Mammary microvascular endothelial cell (primary cell): ENCODE data around the gene SSX3. TPM values are rescaled to one million over a fixed set of nuclear protein-coding genes. Genes with fewer than 3 reads are reported as not detected.

Experiments
- total RNA-seq: library from RNA; depleted of rRNA; stranded (reverse); fragments of >200 nt; gene quantifications from 2 replicates; pipeline ENCODE4 v1.2.3, GENCODE V29; 2015

The SSX3 gene
- total RNA-seq, result not detected in 2 replicates

GRCh38 chrX:48356315-48357094 is at the start of gene SSX3:
Gene SSX3 (minus strand): TSS chrX:48356703. CDS start chrX:48355249, 1,454 bp downstream.

GRCh38 chrX:48383239-48383638 is 26.7 kb upstream of the SSX3 start, which contains the start of gene SSX4:
Gene SSX4 (plus strand): TSS chrX:48383539. CDS start chrX:48384054, 515 bp downstream.

Other genes starting within 250 kb of the SSX3 start
- gene SPACA5B, start 226.1 kb downstream of the SSX3 start, total RNA-seq, result not detected in 2 replicates
- not detected in 2 replicates for gene SSX5, start 159.9 kb downstream of the SSX3 start, total RNA-seq
- not detected in 2 replicates for gene SSX1, start 101.3 kb downstream of the SSX3 start, total RNA-seq
- not detected in 2 replicates for gene SSX4, start 26.8 kb upstream of the SSX3 start, total RNA-seq
- not detected in 2 replicates for gene SSX4B, start 55.3 kb upstream of the SSX3 start, total RNA-seq
- gene SLC38A5, start 113.6 kb upstream of the SSX3 start, total RNA-seq, result 32.2 and 39.8 TPM in 2 replicates
- 81.1 and 84.4 TPM in 2 replicates for gene FTSJ1, start 119.5 kb upstream of the SSX3 start, total RNA-seq
- gene PORCN, start 152.3 kb upstream of the SSX3 start, total RNA-seq, result 8.1 and 12.7 TPM in 2 replicates
- 70.2 and 79.9 TPM in 2 replicates for gene EBP, start 165.1 kb upstream of the SSX3 start, total RNA-seq
- 8.8 and 9.7 TPM in 2 replicates for gene TBC1D25, start 183.0 kb upstream of the SSX3 start, total RNA-seq
- gene RBM3, start 217.8 kb upstream of the SSX3 start, total RNA-seq, result 328 and 351 TPM in 2 replicates
- gene WDR13, start 240.8 kb upstream of the SSX3 start, total RNA-seq, result 138 and 155 TPM in 2 replicates